ENCODE data around the gene SLC48A1. TPM values are rescaled to one million over a fixed set of nuclear protein-coding genes. Genes with fewer than 3 reads are reported as not detected.

The SLC48A1 gene
- total RNA-seq (2022; extraction: Qiagen RNA extraction; ENCODE audit: low read depth): 17.4 to 30.3 TPM (median 29.0 TPM) in 5 replicates

DNA sequence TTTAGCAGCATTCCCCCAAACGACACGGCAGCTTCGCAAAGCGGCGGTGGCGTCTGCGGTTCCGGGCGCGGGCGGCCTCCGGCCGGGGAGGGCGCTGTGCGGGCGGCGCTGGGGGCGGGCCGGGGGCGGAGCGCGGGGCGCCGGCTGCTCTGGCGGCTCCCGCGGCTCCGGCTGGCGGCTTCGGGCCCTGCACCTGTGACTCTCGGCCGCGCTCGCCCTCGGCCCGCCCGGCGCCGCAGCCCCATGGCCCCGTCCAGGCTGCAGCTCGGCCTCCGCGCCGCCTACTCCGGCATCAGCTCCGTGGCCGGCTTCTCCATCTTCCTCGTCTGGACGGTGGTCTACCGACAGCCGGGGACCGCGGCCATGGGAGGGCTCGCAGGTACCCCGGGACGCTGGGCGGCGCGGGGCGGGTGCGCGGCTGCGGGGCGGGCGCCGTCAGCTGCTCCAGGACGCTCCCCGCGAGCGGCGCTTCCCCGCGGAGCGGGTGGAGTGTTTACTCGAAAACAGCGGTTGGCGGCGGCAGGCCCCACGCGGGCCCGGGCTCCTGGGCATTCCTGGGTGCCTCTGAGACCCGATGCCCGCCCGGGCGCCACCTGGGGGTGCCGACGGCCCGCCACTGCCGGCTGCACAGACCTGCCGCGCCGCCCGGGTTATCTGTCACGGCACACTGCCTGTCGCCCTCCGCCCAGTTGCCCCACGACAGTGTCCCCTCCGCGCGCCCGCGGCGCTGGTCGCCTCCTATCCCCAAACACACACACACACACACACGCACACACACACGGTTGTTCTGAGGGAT lies at the start of gene SLC48A1:
Gene SLC48A1, plus strand, starts transcription at position 177 of the 796 bp plus-strand sequence. Its CDS starts 67 bp downstream, at position 244.

DNA sequence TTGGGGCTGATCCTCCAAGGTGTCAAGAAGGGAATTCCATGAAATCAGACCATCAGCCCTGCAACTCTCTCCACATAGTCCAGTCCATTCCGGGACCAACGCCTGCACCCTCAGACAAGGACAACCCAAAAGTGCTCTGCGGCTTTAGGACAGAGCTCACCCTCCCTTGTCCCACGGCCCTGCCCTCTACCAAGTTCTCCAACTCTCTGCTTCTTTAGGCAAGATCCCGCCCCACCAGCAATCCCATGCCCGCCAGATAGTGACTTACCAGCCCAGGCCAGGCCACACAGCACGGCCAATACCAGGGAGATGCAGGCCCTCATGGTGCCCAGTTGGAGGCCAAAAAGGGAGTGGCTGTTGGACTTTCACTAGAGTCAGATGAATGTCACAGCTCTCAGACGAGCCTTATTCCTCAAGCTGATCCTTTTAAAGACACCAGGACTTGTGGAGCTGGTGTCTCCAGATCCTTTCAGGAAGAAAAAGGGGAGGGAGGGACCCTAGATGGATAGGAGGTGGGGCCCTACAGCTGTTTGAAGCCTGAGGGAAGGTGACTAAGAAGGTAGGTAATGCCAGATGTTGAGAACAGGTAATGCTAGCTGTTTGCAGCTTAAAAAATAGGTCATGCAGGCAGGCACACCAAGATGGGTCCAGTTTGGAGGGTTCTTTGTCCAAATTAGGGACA lies 47.8 kb upstream of the SLC48A1 start, which contains the start of gene ENDOU:
Gene ENDOU, minus strand, starts transcription at position 400 of the 682 bp plus-strand sequence. Its CDS starts 77 bp downstream, at position 323.

DNA sequence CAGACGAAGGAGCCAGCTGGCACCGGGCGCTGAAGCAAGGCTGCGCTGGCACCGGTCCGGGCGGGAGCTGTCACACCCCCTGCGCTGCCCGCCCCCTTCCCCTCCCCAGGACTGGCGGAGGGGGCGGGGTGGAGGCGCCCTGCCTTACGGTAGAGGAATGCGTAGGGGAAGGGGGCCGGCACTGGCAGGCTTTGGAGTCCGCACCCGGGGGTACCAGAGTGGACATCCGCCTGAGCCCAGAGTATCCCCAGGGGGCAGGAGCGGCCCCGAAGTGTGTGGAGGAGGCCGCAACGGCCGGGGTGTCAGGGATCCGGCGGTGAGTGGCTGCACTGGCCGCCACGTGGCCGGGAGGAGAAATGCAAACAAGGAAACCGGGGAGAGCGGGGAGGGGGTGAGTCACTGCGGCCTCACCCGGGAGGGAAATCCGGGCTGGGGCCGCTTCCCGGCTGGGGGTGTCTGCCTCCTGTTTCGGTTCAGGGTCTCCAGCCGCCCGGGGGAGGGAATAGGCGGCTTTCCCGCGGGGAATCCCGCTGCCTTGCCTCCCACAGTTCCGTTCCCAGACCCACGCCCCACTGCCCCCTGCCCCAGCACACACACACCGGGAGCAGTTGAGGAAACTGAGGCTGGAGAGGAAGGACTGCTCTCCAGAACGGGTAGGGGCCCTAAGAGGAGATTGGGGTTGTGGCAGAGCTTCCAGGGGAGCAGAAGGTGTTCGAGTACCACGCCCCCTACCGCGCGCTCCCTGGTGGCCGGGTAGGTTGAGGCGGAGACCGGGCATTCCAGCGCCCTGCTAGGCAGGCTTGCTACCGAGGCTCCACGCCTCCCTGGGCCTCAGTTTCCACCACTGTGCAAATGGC lies 14.0 kb upstream of the SLC48A1 start, which contains the start of gene RAPGEF3:
Gene RAPGEF3, minus strand, starts transcription at position 47 of the 857 bp plus-strand sequence. CDS start 324 bp downstream, outside the sequence.

DNA sequence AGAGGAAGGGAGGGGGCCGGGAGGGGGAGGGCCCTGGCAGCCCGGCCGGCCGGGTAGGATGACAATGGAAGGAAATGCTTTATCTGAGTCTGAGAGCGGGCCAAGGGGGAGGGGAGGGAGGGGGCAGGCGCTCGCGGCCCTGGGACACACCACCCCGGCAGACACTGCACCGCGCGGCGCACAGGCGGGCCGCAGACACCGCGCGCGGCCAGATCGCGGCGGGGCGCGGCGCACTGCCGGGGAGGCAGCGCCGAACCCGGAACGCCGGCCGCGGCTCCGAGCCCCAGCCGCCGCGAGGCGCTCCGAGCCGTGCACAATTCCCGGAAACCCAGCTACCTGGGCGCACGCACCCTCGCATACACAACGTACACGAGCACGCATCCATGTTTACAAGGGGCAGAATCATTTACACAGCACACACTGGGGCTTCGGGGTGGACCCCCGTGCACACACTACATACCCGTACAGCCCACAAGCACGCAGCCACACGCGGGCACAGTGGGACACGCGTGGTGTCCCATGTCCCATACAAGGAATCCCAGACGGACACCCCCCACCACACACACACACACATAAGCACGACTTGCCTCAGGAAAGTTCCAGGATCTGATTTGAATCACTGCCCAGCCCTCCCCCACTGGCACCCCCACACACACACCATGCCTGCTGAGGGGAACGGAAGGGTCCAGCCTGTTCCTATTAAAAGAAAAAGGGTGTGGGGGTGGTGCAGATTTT lies 47.0 kb downstream of the SLC48A1 start, which contains the start of gene HDAC7:
Gene HDAC7, minus strand, starts transcription at position 8 of the 735 bp plus-strand sequence. CDS start 118 bp downstream, outside the sequence.

Other genes starting within 250 kb of the SLC48A1 start
- 26.3 to 74.9 TPM (median 42.0 TPM) in 5 replicates for gene RPAP3, start 67.2 kb upstream of the SLC48A1 start, total RNA-seq (2022; extraction: Qiagen RNA extraction; ENCODE audit: low read depth)
- 0.18 TPM in 1 of 5 replicates, not detected in the others for gene ENDOU, start 47.7 kb upstream of the SLC48A1 start, total RNA-seq (2022; extraction: Qiagen RNA extraction; ENCODE audit: low read depth)
- gene RAPGEF3, start 14.4 kb upstream of the SLC48A1 start, total RNA-seq (2022; extraction: Qiagen RNA extraction; ENCODE audit: low read depth): 0.47 to 0.98 TPM (median 0.54 TPM) in 5 replicates
- 35.6 to 65.6 TPM (median 56.3 TPM) in 5 replicates for gene HDAC7, start 46.7 kb downstream of the SLC48A1 start, total RNA-seq (2022; extraction: Qiagen RNA extraction; ENCODE audit: low read depth)
- 2.5 to 3.2 TPM (median 2.8 TPM) in 5 replicates for gene VDR, start 131.8 kb downstream of the SLC48A1 start, total RNA-seq (2022; extraction: Qiagen RNA extraction; ENCODE audit: low read depth)
- 115 to 150 TPM (median 123 TPM) in 5 replicates for gene TMEM106C, start 190.4 kb downstream of the SLC48A1 start, total RNA-seq (2022; extraction: Qiagen RNA extraction; ENCODE audit: low read depth)
- 0.04 to 0.40 TPM in 2 of 5 replicates, not detected in the others for gene COL2A1, start 231.2 kb downstream of the SLC48A1 start, total RNA-seq (2022; extraction: Qiagen RNA extraction; ENCODE audit: low read depth)